ENCODE results near the gene PPP1R13B. TPM values are rescaled to one million over a fixed set of nuclear protein-coding genes. Genes with fewer than 3 reads are reported as not detected.

Gene PPP1R13B
- total RNA-seq, 4 donors from 2014 or later: 19.9 to 25.2 (median 23.6) TPM

DNA sequence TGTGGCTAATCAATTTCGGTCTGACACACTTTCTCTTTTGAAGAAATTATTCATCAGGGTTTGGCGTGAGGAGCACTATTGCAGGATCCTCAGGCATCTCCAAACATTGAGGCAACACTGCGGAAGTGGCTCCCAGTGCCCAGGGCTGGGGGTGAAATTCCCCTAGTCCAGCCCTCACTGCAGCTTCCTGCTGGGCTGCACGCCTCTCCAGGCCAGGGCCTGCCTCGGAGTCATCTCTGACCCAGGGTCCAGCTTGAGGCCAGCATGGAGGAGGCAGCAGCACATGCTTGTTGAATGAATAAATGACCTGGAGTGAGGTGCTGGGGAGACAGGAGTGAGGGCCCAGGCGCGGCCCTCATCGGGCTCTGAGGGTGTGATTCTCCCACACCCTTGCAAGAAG is 44.9 kb upstream of the PPP1R13B start:
- Histone ChIP-seq H3K27me3 (no peaks in the 10 kb centered on the region), H3K4me1 (peaks cover 9 to 18% (median 15%) of the 10 kb centered on the region in 4 donors), H3K27ac (replicated peaks in 1 of 4) (no peak overlapping the region), H3K36me3 (no peaks in the 10 kb centered on the region), H3K4me3 (no peak overlapping the region), H3K9me3 (no peaks in the 10 kb centered on the region)
- intact Hi-C loops (cut with DNase I): no loop called here
- DNase-seq (ENCODE audit: extremely low spot score): no peak
- 92% methylated on average over 6 of the region's 8 CpGs for WGBS
- TF ChIP-seq POLR2A (IDR thresholded peaks at IDR 0.05; ENCODE audit: low read depth): no peak
- TF ChIP-seq, protein P1, sequence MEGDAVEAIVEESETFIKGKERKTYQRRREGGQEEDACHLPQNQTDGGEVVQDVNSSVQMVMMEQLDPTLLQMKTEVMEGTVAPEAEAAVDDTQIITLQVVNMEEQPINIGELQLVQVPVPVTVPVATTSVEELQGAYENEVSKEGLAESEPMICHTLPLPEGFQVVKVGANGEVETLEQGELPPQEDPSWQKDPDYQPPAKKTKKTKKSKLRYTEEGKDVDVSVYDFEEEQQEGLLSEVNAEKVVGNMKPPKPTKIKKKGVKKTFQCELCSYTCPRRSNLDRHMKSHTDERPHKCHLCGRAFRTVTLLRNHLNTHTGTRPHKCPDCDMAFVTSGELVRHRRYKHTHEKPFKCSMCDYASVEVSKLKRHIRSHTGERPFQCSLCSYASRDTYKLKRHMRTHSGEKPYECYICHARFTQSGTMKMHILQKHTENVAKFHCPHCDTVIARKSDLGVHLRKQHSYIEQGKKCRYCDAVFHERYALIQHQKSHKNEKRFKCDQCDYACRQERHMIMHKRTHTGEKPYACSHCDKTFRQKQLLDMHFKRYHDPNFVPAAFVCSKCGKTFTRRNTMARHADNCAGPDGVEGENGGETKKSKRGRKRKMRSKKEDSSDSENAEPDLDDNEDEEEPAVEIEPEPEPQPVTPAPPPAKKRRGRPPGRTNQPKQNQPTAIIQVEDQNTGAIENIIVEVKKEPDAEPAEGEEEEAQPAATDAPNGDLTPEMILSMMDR (IDR thresholded peaks at IDR 0.05): no peak

- no peak for TF ChIP-seq EP300 (IDR thresholded peaks at IDR 0.05)
- TF ChIP-seq, protein P1 (IDR thresholded peaks at IDR 0.05): no peak
- TF ChIP-seq POLR2A (IDR thresholded peaks at IDR 0.05; ENCODE audit: low read depth): no peak
- TF ChIP-seq POLR2AphosphoS5 (IDR thresholded peaks at IDR 0.05): no peak
- no peak overlapping the region for H3K27ac ChIP-seq (replicated peaks in 1 of 4)
- DNase-seq (ENCODE audit: extremely low spot score): no peak
- H3K36me3 ChIP-seq: no peaks in the 10 kb centered on the region
- no peaks in the 10 kb centered on the region for H3K27me3 ChIP-seq
- no peak overlapping the region for H3K4me3 ChIP-seq
- H3K4me1 ChIP-seq: peaks cover 9 to 18% (median 13%) of the 10 kb centered on the region in 4 donors
- no peaks in the 10 kb centered on the region for H3K9me3 ChIP-seq
- intact Hi-C loops (cut with DNase I): no loop called here
- WGBS: 94% methylated on average over 13 of the region's 15 CpGs
These were observed 44.4 kb upstream of the PPP1R13B start for GRCh38 chr14:103891667-103892215.

GRCh38 chr14:103890821-103891666 is 43.7 kb upstream of the PPP1R13B start:
- intact Hi-C loops (cut with DNase I): no loop called here
- WGBS: 75% methylated on average over 14 of the region's 18 CpGs
- no peaks in the 10 kb centered on the region for H3K9me3 ChIP-seq
- TF ChIP-seq EP300 (IDR thresholded peaks at IDR 0.05) (no peak), POLR2A (IDR thresholded peaks at IDR 0.05; ENCODE audit: low read depth) (no peak), POLR2AphosphoS5 (IDR thresholded peaks at IDR 0.05) (no peak)
- TF ChIP-seq, protein P1 (IDR thresholded peaks at IDR 0.05): no peak
- H3K27me3 ChIP-seq: no peaks in the 10 kb centered on the region
- no peaks in the 10 kb centered on the region for H3K36me3 ChIP-seq
- peaks cover 9 to 18% (median 13%) of the 10 kb centered on the region in 4 donors for H3K4me1 ChIP-seq
- DNase-seq (ENCODE audit: extremely low spot score): no peak
- H3K27ac ChIP-seq (replicated peaks in 1 of 4): no peak overlapping the region
- H3K4me3 ChIP-seq: no peak overlapping the region

GRCh38 chr14:103890052-103890371 is 42.6 kb upstream of the PPP1R13B start:
- 63% methylated on average over 4 of the region's 10 CpGs for WGBS
- Histone ChIP-seq H3K36me3 (no peaks in the 10 kb centered on the region), H3K27ac (replicated peaks in 1 of 4) (no peak overlapping the region), H3K4me1 (peaks cover 9 to 18% (median 13%) of the 10 kb centered on the region in 4 donors), H3K4me3 (no peak overlapping the region), H3K9me3 (no peaks in the 10 kb centered on the region), H3K27me3 (no peaks in the 10 kb centered on the region)
- TF ChIP-seq POLR2A (IDR thresholded peaks at IDR 0.05; ENCODE audit: low read depth) (no peak), POLR2AphosphoS5 (IDR thresholded peaks at IDR 0.05) (no peak), EP300 (IDR thresholded peaks at IDR 0.05) (no peak)
- TF ChIP-seq, protein P1 (IDR thresholded peaks at IDR 0.05): no peak
- intact Hi-C loops (cut with DNase I): no loop called here
- DNase-seq (ENCODE audit: extremely low spot score): no peak
